Fibroblast of mammary gland (primary cell): ENCODE results near the gene CLSTN2.

Experiments
- DNase-seq: peaks from one replicate; pipeline ENCODE4 v3.0.0-alpha.2; 2010; ENCODE audit warnings: low read depth
- H3K4me3 ChIP-seq: 2 replicates; pipeline ENCODE4 v1.5.1; 2011; ENCODE audit warnings: low read depth, mild to moderate bottlenecking, low read length, moderate library complexity; ENCODE audit not compliant: control insufficient read depth
- TF ChIP-seq, protein P1 (sequence below): conservative IDR thresholded peaks from 2 replicates; pipeline ENCODE4 v1.5.1; 2011; ENCODE audit warnings: low read depth, low read length, inconsistent platforms; ENCODE audit not compliant: control insufficient read depth, insufficient read depth

CLSTN2 gene

DNA sequence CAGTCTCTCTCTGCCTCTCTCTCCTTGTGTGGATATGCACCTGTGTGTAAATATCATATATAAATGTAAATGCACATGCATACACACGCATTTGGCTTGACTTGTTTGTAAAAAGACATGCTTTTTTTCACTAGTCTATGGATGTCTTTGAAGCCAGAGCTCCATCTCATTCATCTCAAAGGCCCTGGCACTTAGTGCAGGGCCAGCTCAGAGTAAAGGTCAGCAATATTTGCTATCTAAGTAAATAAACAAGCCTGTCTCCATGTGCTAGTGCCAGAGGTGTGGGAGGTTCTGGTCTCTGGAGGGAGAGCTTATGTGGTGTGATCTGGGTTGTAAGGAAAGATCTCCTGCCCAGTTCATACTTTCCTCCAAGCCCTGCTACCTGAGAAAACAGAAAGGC is 5.6 kb downstream of the CLSTN2 start:
- TF ChIP-seq, protein P1, sequence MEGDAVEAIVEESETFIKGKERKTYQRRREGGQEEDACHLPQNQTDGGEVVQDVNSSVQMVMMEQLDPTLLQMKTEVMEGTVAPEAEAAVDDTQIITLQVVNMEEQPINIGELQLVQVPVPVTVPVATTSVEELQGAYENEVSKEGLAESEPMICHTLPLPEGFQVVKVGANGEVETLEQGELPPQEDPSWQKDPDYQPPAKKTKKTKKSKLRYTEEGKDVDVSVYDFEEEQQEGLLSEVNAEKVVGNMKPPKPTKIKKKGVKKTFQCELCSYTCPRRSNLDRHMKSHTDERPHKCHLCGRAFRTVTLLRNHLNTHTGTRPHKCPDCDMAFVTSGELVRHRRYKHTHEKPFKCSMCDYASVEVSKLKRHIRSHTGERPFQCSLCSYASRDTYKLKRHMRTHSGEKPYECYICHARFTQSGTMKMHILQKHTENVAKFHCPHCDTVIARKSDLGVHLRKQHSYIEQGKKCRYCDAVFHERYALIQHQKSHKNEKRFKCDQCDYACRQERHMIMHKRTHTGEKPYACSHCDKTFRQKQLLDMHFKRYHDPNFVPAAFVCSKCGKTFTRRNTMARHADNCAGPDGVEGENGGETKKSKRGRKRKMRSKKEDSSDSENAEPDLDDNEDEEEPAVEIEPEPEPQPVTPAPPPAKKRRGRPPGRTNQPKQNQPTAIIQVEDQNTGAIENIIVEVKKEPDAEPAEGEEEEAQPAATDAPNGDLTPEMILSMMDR = no peak
- H3K4me3 ChIP-seq = no peak overlapping the region
- no peak for DNase-seq

DNA sequence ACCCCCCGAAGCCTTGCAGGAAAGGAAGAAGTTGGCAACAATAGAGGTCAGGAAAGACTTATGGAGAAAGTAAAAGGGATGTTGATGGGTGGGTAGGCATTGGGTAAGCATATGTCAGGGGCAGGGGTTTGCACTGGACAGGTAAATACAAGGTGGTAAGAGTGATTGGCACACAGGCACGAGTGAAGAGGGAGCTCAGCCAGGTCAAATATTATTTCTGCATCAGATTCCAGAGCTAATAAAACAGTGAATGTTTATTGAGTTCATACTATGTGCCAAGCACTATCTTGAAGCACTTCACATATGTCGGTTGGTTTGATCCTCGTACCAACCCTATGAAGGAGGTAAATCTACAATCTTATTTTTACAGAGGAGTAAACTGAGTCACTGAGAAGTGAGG is 6.6 kb downstream of the CLSTN2 start:
- TF ChIP-seq, protein P1 = no peak

DNA sequence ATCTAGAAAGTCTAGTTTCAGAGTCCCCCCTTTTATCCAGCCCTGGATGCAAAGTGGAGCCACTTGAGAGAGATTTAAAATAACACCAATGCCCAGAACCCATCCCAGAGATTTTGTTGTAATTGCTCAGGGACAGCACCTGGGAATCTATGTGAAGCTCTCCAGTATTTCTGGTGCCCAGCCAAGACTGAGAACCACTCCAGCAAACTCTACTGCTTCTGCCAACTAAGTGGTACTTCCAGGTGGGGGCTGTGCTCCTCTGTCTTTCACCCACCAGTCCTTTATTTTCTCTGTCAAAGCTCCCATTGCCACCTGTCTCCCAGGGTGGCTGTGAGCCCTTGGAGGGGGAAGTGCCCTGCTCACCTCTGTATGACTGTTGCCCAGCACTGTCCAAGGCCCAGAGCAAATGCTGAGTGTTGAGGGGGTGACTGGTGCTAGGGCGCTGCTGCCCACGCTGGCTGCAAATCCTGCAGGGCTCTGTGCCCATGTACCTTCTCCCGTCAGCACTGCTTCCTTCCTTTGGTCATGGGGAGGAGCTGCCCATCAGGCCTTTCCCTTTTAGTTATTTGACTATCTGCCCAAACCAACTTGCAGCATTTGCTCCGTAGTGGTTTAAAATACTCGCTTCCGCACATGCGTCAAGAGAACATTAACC is 9.4 kb downstream of the CLSTN2 start:
- DNase-seq = no peak
- TF ChIP-seq, protein P1 = no peak

More for the DNA sequence above, 6.6 kb downstream of the CLSTN2 start:
- no peak overlapping the region for H3K4me3 ChIP-seq
- DNase-seq = no peak

DNA sequence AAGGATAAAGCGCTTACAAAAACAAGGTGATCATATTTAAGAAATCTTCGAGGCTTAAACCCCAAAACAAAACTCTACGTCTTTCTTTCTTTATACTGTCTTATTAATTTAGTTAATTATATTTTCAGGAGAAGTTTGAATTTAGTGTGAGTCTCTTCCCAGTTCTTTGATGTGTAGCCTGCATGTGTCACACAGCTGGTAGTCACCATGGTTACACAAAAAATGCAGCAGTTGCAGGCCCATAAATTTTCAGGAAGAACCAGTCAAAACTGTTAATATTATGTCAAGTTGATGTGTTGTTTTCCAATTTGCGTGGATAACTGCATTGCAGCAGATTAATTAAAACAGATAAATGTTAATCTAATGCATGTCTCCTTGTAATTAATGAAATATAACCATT is 10.4 kb downstream of the CLSTN2 start:
- no peak for DNase-seq
- TF ChIP-seq, protein P1 = no peak
- H3K4me3 ChIP-seq = no peak overlapping the region

More for the DNA sequence above, 9.4 kb downstream of the CLSTN2 start:
- H3K4me3 ChIP-seq = no peak overlapping the region

DNA sequence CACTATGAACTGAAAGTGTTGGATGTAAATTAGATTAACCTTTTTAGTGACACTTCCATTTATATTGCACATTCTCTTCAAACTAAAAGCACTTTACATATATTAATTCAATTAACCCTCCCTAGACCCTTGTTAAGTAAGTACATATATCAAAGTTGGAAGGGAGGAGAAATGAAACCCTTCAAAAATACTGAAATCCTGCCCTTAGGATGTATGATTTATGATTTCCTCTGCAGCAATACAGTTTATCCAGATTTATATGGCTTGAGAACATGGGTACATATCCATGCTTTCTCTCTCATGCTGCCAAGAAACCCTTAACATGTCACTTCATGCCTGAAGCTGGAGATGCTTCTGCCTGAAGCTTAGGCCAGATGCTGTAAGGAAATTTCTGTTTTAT is 11.0 kb downstream of the CLSTN2 start:
- DNase-seq = no peak
- no peak overlapping the region for H3K4me3 ChIP-seq
- TF ChIP-seq, protein P1 = no peak

DNA sequence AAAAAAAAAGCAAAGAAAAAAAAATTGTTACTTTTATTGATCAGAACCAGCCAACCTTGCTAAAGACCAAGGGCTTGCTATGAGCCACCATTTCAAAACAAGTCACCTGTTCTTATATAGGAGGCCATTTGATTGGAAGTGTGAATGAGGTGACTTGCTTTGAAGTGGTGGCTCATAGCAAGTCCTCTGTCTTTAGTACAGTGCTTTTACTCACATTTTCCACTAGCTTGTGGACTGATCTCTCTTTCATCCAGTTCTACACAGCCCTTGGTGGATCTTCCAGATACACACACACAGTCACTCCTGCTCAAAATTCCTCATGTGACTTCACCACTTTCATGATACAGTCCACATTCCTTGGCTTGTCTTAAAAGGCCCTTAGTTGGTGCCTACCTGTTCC is 13.5 kb downstream of the CLSTN2 start:
- TF ChIP-seq, protein P1 = no peak
- no peak for DNase-seq
- H3K4me3 ChIP-seq = no peak overlapping the region

DNA sequence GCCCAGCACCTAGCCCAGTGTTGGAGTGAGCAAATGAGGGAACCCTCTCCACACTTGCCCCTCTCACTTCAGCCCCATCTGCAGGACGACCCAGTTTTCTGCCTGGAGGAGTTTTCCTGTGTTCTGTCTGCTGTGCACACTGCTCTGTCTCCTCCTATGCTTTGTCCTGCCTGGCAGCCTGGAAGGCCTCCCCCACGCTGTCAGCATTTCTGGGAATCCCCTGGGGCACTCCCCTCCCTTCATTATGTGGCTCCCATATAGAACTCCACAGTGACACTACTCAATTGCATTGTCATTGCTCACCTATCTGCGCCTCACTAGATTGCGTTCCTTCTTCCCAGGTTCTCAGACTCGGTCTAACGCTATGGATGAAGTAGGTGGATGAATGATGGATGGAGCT is 13.9 kb downstream of the CLSTN2 start:
- TF ChIP-seq, protein P1 = no peak
- no peak for DNase-seq
- H3K4me3 ChIP-seq = no peak overlapping the region
